Measurements from ENCODE around the gene SCO2. TPM values are rescaled to one million over a fixed set of nuclear protein-coding genes. Genes with fewer than 3 reads are reported as not detected.

SCO2 gene
- total and polyA plus RNA-seq, 11 donors = 0.67 to 2.6 (median 1.1) TPM; not detected in 6

- intact Hi-C loops (cut with DNase I) = loop anchor here in 3 of 10 donors (10.0 kb wide), 2 partner anchors 248 to 258 kb away; partner anchors contain the start of genes HDAC10 (in 2 of the 3) and TUBGCP6 (in 1 of the 3)
- 79 to 90% (median 86%) methylated on average over 18 to 24 of the region's 24 CpGs for WGBS, 4 donors
- no peak overlapping the region for H3K4me3 ChIP-seq
- no peak overlapping the region for H3K27ac ChIP-seq
- peaks cover 4 to 20% (median 12%) of the 10 kb centered on the region in 12 donors for H3K4me1 ChIP-seq
- TF ChIP-seq CTCF (IDR thresholded peaks at IDR 0.05) (no peak), POLR2A (IDR thresholded peaks at IDR 0.05) (no peak)
- ATAC-seq = no peak
- H3K9me3 ChIP-seq = no peaks in the 10 kb centered on the region
- H3K36me3 ChIP-seq = peaks cover 0 to 38% (median 29%) of the 10 kb centered on the region in 9 donors
- H3K27me3 ChIP-seq = no peaks in the 10 kb centered on the region
- DNase-seq = peak in 1 of 5 donors; percentile 54
These were observed 22.5 kb downstream of the SCO2 start for GRCh38 chr22:50502628-50503474.

- DNase-seq (peak in 1 of 5 donors; percentile 13), ATAC-seq (no peak)
- Histone ChIP-seq H3K4me3 (no peak overlapping the region), H3K4me1 (peaks cover 4 to 19% (median 12%) of the 10 kb centered on the region in 12 donors), H3K27me3 (no peaks in the 10 kb centered on the region), H3K36me3 (peaks cover 0 to 38% (median 29%) of the 10 kb centered on the region in 9 donors), H3K9me3 (no peaks in the 10 kb centered on the region), H3K27ac (no peak overlapping the region)
- TF ChIP-seq CTCF (IDR thresholded peaks at IDR 0.05) = no peak
- intact Hi-C loops (cut with DNase I) = loop anchor here in 3 of 10 donors (10.0 kb wide), 2 partner anchors 247 to 257 kb away; partner anchors contain the start of genes HDAC10 (in 2 of the 3) and TUBGCP6 (in 1 of the 3)
- WGBS, 4 donors = 83 to 96% (median 90%) methylated on average over 6 of the region's 6 CpGs
These were observed 23.3 kb downstream of the SCO2 start for GRCh38 chr22:50502096-50502495.

GRCh38 chr22:50500452-50500851 is 24.9 kb downstream of the SCO2 start:
- 82 to 93% (median 90%) methylated on average over 12 of the region's 12 CpGs for WGBS, 4 donors
- peaks cover 0 to 32% (median 24%) of the 10 kb centered on the region in 9 donors for H3K36me3 ChIP-seq
- H3K4me1 ChIP-seq = peaks cover 0 to 6% (median 0%) of the 10 kb centered on the region in 12 donors
- intact Hi-C loops (cut with DNase I) = loop anchor here in 3 of 10 donors (10.0 kb wide), 2 partner anchors 246 to 256 kb away; partner anchors contain the start of genes HDAC10 (in 2 of the 3) and TUBGCP6 (in 1 of the 3)
- no peak overlapping the region for H3K27ac ChIP-seq
- H3K4me3 ChIP-seq = no peak overlapping the region
- TF ChIP-seq CTCF (IDR thresholded peaks at IDR 0.05) (no peak), POLR2A (IDR thresholded peaks at IDR 0.05) (no peak)
- no peak for DNase-seq
- no peaks in the 10 kb centered on the region for H3K9me3 ChIP-seq
- H3K27me3 ChIP-seq = no peaks in the 10 kb centered on the region
- ATAC-seq = no peak

GRCh38 chr22:50498322-50498890 is 27.0 kb downstream of the SCO2 start:
- H3K4me3 ChIP-seq = no peak overlapping the region
- H3K9me3 ChIP-seq = no peaks in the 10 kb centered on the region
- ATAC-seq (peak; percentile 49 to 86 (median 78)), DNase-seq (peak in 1 of 5 donors; percentile 60)
- peaks cover 0 to 6% (median 0%) of the 10 kb centered on the region in 12 donors for H3K4me1 ChIP-seq
- peaks cover 0 to 15% (median 13%) of the 10 kb centered on the region in 9 donors for H3K36me3 ChIP-seq
- WGBS, 4 donors = 7 to 24% (median 17%) methylated on average over 9 to 13 of the region's 13 CpGs
- no peaks in the 10 kb centered on the region for H3K27me3 ChIP-seq
- intact Hi-C loops (cut with DNase I) = loop anchor here in 4 of 10 donors (5.0 to 10.0 kb wide), 3 partner anchors 64 to 254 kb away; partner anchors contain the start of genes TUBGCP6 (in 2 of the 4) and HDAC10 (in 1 of the 4)
- H3K27ac ChIP-seq = no peak overlapping the region
- no peak for TF ChIP-seq POLR2A (IDR thresholded peaks at IDR 0.05)
- peak; percentile 34 to 69 (median 55) for TF ChIP-seq CTCF (IDR thresholded peaks at IDR 0.05)

Measured in heart left ventricle (tissue), 16 donors.